Trophoblast cell (in vitro differentiated cells and primary cell): ENCODE measurements around the gene ASAP3.

ENCODE experiments used
- DNase-seq, 2 donors: peaks; one replicate each; pipeline ENCODE4 v3.0.0-alpha.2; 2016
- H2AFZ ChIP-seq: 2 replicates; pipeline ENCODE4 v1.6.1; 2013; ENCODE audit warnings: low read length, moderate library complexity, mild to moderate bottlenecking; ENCODE audit not compliant: insufficient read depth, poor library complexity
- H2AK5ac ChIP-seq: 2 replicates; pipeline ENCODE4 v1.6.1; 2013; ENCODE audit warnings: mild to moderate bottlenecking, low read length
- H2BK120ac ChIP-seq: 2 replicates; pipeline ENCODE4 v1.6.1; 2013; ENCODE audit warnings: low read length, mild to moderate bottlenecking, moderate library complexity; ENCODE audit not compliant: insufficient read depth, poor library complexity
- H2BK12ac ChIP-seq: 2 replicates; pipeline ENCODE4 v1.6.1; 2013; ENCODE audit warnings: mild to moderate bottlenecking, low read length, moderate library complexity
- H2BK5ac ChIP-seq: 2 replicates; pipeline ENCODE4 v1.6.1; 2013; ENCODE audit warnings: low read length, low read depth, moderate library complexity, mild to moderate bottlenecking; ENCODE audit not compliant: poor library complexity
- H3K14ac ChIP-seq: 2 replicates; pipeline ENCODE4 v1.6.1; 2013; ENCODE audit warnings: mild to moderate bottlenecking, low read length
- H3K18ac ChIP-seq: 2 replicates; pipeline ENCODE4 v1.6.1; 2013; ENCODE audit warnings: mild to moderate bottlenecking, low read length
- H3K23ac ChIP-seq: 2 replicates; pipeline ENCODE4 v1.6.1; 2013; ENCODE audit warnings: low read length
- H3K27ac ChIP-seq: 2 replicates; pipeline ENCODE4 v1.5.1; 2013; ENCODE audit warnings: low read depth, mild to moderate bottlenecking, inconsistent platforms, low read length, moderate library complexity
- H3K27me3 ChIP-seq: 2 replicates; pipeline ENCODE4 v1.6.1; 2013; ENCODE audit warnings: inconsistent platforms, mild to moderate bottlenecking, low read length, moderate library complexity; ENCODE audit not compliant: insufficient read depth
- H3K36me3 ChIP-seq, 2 experiments: 1 replicate in 1 of 2; 2 replicates in 1 of 2; pipeline ENCODE4 v1.6.1; 2013; ENCODE audit warnings: low read length in 2 of 2, mild to moderate bottlenecking in 2 of 2, moderate library complexity in 1 of 2; ENCODE audit not compliant: insufficient read depth in 2 of 2, control insufficient read depth in 1 of 2
- H3K4ac ChIP-seq: 2 replicates; pipeline ENCODE4 v1.6.1; 2013; ENCODE audit warnings: low read depth, mild to moderate bottlenecking, low read length, moderate library complexity
- H3K4me1 ChIP-seq, 2 experiments: 1 replicate in 1 of 2; 2 replicates in 1 of 2; pipeline ENCODE4 v1.6.1; 2013; ENCODE audit warnings: low read length in 2 of 2, mild to moderate bottlenecking in 2 of 2, moderate library complexity in 1 of 2; ENCODE audit not compliant: insufficient read depth in 2 of 2, control insufficient read depth in 1 of 2
- H3K4me2 ChIP-seq: 2 replicates; pipeline ENCODE4 v1.6.1; 2013; ENCODE audit warnings: inconsistent platforms, mild to moderate bottlenecking, low read length, moderate library complexity
- H3K4me3 ChIP-seq: 2 replicates; pipeline ENCODE4 v1.5.1; 2013; ENCODE audit warnings: mild to moderate bottlenecking, low read depth, low read length, inconsistent platforms
- H3K79me1 ChIP-seq: one replicate; pipeline ENCODE4 v1.6.1; 2013; ENCODE audit warnings: low read length
- H3K79me2 ChIP-seq: 2 replicates; pipeline ENCODE4 v1.6.1; 2013; ENCODE audit warnings: low read length, mild to moderate bottlenecking; ENCODE audit not compliant: control insufficient read depth, insufficient read depth, poor library complexity
- H3K9ac ChIP-seq: 2 replicates; pipeline ENCODE4 v1.6.1; 2013; ENCODE audit warnings: mild to moderate bottlenecking, low read length
- H3K9me3 ChIP-seq: 2 replicates; pipeline ENCODE4 v1.6.1; 2013; ENCODE audit warnings: low read depth, mild to moderate bottlenecking, control low read depth, inconsistent platforms, low read length; ENCODE audit not compliant: insufficient read depth
- H4K12ac ChIP-seq: 2 replicates; pipeline ENCODE4 v1.6.1; 2013; ENCODE audit warnings: low read depth, mild to moderate bottlenecking, low read length, moderate library complexity
- H4K8ac ChIP-seq: 2 replicates; pipeline ENCODE4 v1.6.1; 2013; ENCODE audit warnings: low read depth, mild to moderate bottlenecking, low read length, moderate library complexity
- H4K91ac ChIP-seq: one replicate; pipeline ENCODE4 v1.6.1; 2013; ENCODE audit warnings: low read depth, mild to moderate bottlenecking, low read length, moderate library complexity
- whole genome bisulfite sequencing: extraction: QIAGEN DNeasy Blood & Tissue Kit; methylation state at CpG from one replicate; pipeline ENCODE4 v1.1.7; 2013; ENCODE audit warnings: missing lambda C conversion rate; ENCODE audit not compliant: insufficient read length, insufficient coverage; ENCODE audit errors: extremely low coverage; 5-methylcytosine and 5-hydroxymethylcytosine counted together

ASAP3 gene

DNA sequence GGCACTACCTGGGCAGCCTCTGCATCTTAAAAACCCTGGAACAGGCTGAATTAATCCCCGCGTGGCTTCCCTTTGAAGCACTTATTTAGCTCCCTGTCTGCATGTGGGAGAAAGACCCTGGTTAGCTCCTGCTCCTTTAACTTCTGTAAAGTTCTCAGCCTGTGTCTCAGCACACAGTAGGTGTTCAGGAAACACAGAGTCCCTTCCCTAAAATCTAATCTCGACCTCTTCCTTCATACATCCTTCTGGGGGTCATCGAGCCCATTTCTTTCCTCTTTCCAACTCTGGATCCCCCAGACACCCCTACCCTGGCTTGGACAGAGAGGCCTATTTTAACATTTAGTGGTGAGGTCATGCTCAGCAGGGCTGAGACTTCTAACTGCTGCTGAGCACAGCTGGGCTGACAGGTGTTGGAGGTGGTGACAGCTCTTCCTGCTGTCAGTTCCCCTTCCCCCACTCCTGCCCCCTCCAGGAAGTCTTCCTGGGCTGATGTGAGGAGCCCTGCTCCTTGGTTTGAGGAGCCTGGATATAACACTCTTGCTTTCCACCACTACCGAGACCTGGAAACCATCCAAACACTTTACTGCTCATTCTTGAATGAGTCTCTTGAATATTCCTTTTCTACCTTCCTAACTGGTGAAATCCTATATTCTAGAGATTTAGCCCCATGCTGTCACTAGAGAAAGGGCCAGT lies 41.7 kb upstream of the ASAP3 start:
- Histone ChIP-seq H3K79me1 (peaks cover under 1% of the 10 kb centered on the region), H2BK12ac (no peak overlapping the region), H3K18ac (no peak overlapping the region), H3K14ac (no peak overlapping the region), H2AFZ (no peak overlapping the region), H3K4me1 (peaks cover 5 to 7% of the 10 kb centered on the region in 2 experiments), H3K4ac (no peak overlapping the region), H3K4me3 (no peak overlapping the region), H2BK5ac (no peak overlapping the region), H3K9ac (no peak overlapping the region), H3K27ac (no peak overlapping the region), H2AK5ac (no peak overlapping the region), H3K23ac (no peak overlapping the region), H4K8ac (no peak overlapping the region), H3K36me3 (no peaks in the 10 kb centered on the region), H2BK120ac (no peak overlapping the region), H3K79me2 (no peaks in the 10 kb centered on the region), H4K12ac (no peak overlapping the region), H4K91ac (no peak overlapping the region), H3K4me2 (no peak overlapping the region), H3K27me3 (no peaks in the 10 kb centered on the region), H3K9me3 (no peaks in the 10 kb centered on the region)
- DNase-seq = no peak
- WGBS = no CpG with 5 or more reads among the region's 5 CpGs

DNA sequence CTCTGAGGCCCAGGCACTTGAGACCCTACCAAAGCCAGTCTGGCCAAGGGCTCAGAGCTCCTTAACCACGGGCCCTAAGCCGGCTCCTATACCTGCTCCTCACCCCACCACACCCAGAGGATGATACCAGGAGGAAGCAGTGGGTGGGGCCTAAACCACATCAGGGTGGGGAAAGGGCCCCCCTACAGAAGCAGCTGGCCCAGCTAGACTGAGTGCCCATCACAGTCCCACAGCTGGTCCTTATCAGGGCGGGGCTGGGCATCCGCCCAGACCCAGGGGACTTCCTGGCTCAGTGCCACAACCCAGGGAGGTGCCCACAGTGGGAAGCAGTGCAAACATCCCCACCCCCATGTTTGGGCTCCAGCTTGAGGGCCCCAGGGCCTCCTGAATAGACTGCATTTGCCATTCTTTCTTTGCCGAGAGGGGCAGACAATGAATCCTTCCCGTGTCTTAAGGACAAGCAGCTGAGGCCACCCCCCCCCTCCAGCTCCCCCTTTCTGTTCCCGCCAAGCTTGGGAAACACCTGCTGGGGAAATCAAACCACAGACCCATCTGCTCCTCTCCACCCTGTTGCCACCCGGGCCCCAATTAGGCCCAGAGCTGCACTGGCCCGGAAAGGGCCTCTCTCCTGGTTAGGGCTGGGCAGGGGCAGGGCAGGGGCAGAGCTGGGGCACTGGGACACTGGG lies 40.9 kb upstream of the ASAP3 start:
- Histone ChIP-seq H3K14ac (no peak overlapping the region), H2BK120ac (no peak overlapping the region), H4K12ac (no peak overlapping the region), H3K18ac (no peak overlapping the region), H3K4me1 (no peaks in the 10 kb centered on the region), H3K4me3 (no peak overlapping the region), H3K9me3 (no peaks in the 10 kb centered on the region), H3K23ac (no peak overlapping the region), H2AFZ (no peak overlapping the region), H4K8ac (no peak overlapping the region), H4K91ac (no peak overlapping the region), H3K79me2 (no peaks in the 10 kb centered on the region), H3K79me1 (no peaks in the 10 kb centered on the region), H3K4me2 (no peak overlapping the region), H2BK12ac (no peak overlapping the region), H2AK5ac (no peak overlapping the region), H3K9ac (no peak overlapping the region), H3K27ac (no peak overlapping the region), H3K4ac (no peak overlapping the region), H2BK5ac (no peak overlapping the region), H3K27me3 (no peaks in the 10 kb centered on the region), H3K36me3 (no peaks in the 10 kb centered on the region)
- no CpG with 5 or more reads among the region's 9 CpGs for WGBS
- DNase-seq = no peak

DNA sequence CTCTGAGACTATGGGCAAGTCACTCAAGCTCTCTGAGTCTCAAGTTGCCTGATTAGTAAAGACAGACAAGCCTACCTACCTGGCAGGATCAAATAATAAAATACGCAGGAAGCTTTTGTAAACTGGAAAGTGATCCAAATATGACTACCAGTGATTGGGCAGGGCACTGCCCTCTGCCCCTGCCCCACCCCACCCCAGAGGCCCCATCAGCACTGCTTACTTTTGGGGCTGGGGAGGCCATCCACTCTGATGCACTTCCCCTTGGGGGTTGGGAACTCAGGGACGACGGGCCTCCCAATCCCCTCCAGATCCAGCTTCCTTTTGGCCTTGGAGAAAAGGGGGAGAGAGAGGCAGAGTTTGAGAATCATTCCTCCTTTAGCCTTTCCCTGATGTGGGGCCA lies 40.2 kb upstream of the ASAP3 start:
- no peak for DNase-seq
- Histone ChIP-seq H4K8ac (no peak overlapping the region), H2BK5ac (no peak overlapping the region), H4K91ac (no peak overlapping the region), H2BK12ac (no peak overlapping the region), H3K18ac (no peak overlapping the region), H4K12ac (no peak overlapping the region), H3K36me3 (no peaks in the 10 kb centered on the region), H2AFZ (no peak overlapping the region), H3K23ac (no peak overlapping the region), H3K4me1 (no peaks in the 10 kb centered on the region), H3K4me2 (no peak overlapping the region), H3K4me3 (no peak overlapping the region), H2AK5ac (no peak overlapping the region), H3K79me1 (no peaks in the 10 kb centered on the region), H2BK120ac (no peak overlapping the region), H3K9ac (no peak overlapping the region), H3K14ac (no peak overlapping the region), H3K9me3 (no peaks in the 10 kb centered on the region), H3K79me2 (no peaks in the 10 kb centered on the region), H3K27ac (no peak overlapping the region), H3K4ac (no peak overlapping the region), H3K27me3 (no peaks in the 10 kb centered on the region)
- WGBS = no CpG with 5 or more reads among the region's 3 CpGs

DNA sequence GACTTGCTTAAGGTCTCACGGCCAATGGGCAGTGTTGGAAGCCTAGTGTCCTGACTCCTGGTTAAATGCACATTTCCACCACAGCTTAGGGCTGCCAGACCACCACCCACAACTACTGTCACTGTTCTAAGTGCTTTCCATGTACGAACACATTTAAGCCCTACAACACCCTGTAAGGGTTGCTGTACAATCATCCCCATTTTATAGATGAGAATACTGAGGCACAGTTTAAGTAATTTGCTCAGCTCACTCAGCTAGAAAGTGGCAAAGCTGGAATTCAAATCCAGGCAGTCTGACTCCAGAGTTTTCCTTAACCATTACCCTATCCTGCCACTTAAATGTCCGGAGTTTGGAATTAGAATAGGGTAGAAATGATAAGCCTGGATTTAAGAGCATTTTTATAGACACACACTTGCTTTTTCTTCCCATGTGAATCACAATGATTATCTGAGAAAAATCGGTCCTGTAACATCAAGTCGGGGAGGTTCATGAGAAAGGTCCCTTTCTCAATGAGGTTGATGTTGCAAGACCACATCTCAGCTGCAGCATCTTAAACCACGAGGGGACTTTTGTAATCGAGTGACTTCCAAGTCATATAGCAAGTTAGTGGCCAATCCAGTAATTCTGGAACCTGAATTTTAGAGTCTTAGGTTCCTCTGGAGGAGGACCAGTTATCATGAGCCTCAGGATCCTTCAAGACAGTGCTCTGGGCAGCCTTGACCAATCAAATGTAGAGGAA lies 38.4 kb upstream of the ASAP3 start:
- H3K18ac ChIP-seq = no peak overlapping the region
- peak overlapping the region; percentile 15 for H2BK120ac ChIP-seq
- H4K8ac ChIP-seq = no peak overlapping the region
- no peak overlapping the region for H3K4ac ChIP-seq
- no peak overlapping the region for H3K14ac ChIP-seq
- no peak overlapping the region for H2BK5ac ChIP-seq
- no peak overlapping the region for H3K4me3 ChIP-seq
- no peak overlapping the region for H2AFZ ChIP-seq
- no CpG with 5 or more reads among the region's 7 CpGs for WGBS
- no peak overlapping the region for H4K12ac ChIP-seq
- H2AK5ac ChIP-seq = no peak overlapping the region
- no peak overlapping the region for H3K4me2 ChIP-seq
- H3K27me3 ChIP-seq = no peaks in the 10 kb centered on the region
- peak in 1 of 2 donors; percentile 44 for DNase-seq
- H3K9me3 ChIP-seq = no peaks in the 10 kb centered on the region
- H3K79me2 ChIP-seq = no peaks in the 10 kb centered on the region
- no peak overlapping the region for H2BK12ac ChIP-seq
- H3K23ac ChIP-seq = no peak overlapping the region
- H3K4me1 ChIP-seq = no peaks in the 10 kb centered on the region
- H4K91ac ChIP-seq = no peak overlapping the region
- peaks cover 0 to 4% of the 10 kb centered on the region in 2 experiments for H3K36me3 ChIP-seq
- no peak overlapping the region for H3K9ac ChIP-seq
- H3K27ac ChIP-seq = no peak overlapping the region
- H3K79me1 ChIP-seq = no peaks in the 10 kb centered on the region
